GM21360 (cell line): ENCODE results near the gene OTULINL.
"Not testable (repeated sequence)": the region's sequence is repeated elsewhere in the genome, so short reads cannot be mapped to it uniquely, and the experiment has no call there.

Source experiments
- ATAC-seq: cut with Tn5 transposase; IDR thresholded peaks from one replicate; pipeline ENCODE4 v1.9.1; 2021; ENCODE audit warnings: mild to moderate bottlenecking, moderate library complexity; ENCODE audit not compliant: unreplicated experiment

The OTULINL gene

GRCh38 chr5:14581106-14581890, at the start of gene OTULINL:
OTULINL (plus strand) TSS chr5:14581792; CDS start chr5:14581895, 103 bp downstream.
- peak; percentile 97 for ATAC-seq

DNA sequence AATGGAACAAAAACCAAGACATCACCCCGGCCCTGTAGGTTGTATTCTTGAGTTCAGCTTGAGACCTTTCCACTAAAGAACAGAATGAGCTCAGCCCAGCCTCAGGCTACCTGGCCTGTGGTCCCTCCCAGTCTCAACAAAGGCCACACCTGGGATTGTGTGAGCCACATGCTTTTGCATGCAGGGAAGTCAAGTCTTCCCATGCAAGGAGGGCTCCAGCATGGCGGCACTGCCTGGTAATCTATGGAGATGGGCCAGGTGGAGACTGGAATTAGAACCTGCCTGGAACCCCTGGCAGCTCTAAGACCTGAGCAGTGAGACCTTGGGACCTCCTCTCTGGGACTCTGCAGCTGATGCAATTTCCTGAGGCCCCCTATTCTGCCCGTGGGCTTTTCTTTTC, 49.4 kb upstream of the OTULINL start:
- ATAC-seq = no peak

- ATAC-seq = no peak
These were observed 46.8 kb upstream of the OTULINL start for GRCh38 chr5:14534773-14535172.

DNA sequence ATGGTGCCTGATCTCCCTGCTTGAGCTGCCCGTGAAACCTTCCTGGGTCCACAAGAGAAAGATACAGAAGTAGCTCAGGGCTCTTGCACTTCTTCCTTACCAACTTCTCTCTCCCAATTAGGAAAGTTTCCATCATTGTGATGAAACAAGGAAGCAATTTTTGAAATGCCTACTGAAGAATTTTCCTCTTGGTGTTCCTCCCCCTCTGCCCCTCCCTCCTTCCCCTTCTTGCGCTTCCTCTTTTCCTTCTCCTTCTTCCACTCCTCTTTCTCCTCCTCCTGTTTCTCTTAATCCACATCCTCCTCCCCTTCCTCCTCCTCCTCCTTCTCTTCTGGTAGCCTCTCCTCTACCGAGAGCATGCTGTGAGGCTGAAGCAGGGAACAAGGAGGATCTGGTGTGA, 36.3 kb upstream of the OTULINL start:
- ATAC-seq = no peak

DNA sequence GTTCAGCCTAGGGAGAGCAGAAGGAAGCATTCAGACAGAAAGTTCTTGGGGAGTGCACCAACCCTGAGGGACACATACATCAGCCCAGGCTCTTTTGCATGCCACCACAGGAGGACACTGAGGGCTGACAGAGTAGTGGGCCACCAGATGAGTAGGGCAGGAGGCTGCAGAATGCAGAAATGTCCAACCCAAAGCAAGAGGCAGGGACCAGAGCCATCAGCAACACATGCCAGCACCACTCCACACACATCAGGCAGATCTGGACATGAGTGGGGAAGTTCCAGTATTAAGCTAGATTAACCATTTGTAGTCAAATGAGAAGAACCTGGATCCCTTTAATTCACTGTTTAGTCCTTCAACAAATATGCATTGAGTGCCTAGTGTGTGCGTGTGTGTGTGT, 35.7 kb upstream of the OTULINL start:
- ATAC-seq = no peak

DNA sequence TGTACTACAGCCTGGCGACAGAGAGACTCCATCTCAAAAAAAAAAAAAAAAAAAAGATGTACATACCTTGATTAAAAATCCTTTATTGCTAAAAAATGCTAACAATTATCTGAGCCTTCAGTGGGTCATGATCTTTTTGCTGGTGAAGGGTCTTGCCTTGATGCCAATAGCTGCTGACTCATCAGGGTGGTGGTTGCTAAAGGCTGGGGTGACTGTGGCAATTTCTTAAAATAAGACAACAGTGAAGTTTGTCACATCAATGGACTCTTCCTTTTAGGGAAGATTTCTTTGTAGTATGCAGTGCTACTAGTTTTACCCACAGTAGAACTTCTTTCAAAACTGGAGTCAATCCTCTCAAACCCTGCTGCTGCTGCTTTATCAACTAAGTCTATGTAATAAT, 33.9 kb upstream of the OTULINL start:
- ATAC-seq = no peak

GRCh38 chr5:14551211-14551610, 30.4 kb upstream of the OTULINL start:
- no peak for ATAC-seq

GRCh38 chr5:14552017-14552416, 29.6 kb upstream of the OTULINL start:
- no peak for ATAC-seq

- not testable (repeated sequence) for ATAC-seq
These were observed 27.3 kb upstream of the OTULINL start for GRCh38 chr5:14554288-14554687.

DNA sequence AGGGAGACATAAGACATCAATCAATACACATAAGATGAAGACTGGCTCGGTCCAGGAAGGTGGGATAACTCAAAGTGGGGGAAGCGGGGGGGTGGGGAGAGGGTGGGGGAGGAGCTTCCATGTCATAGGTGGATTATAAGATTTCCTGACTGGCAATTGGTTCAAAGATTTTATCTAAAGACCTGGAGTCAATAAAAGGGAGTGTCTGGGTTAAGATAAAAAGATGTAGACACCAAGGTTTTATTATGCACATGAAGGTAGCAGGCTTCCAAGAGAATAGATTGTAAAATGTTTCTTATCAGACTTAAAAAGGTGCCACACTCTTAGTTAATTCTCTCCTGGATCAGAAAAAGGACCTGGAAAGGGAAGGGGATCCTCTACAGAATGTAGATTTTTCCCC, 25.6 kb upstream of the OTULINL start:
- ATAC-seq = no peak

DNA sequence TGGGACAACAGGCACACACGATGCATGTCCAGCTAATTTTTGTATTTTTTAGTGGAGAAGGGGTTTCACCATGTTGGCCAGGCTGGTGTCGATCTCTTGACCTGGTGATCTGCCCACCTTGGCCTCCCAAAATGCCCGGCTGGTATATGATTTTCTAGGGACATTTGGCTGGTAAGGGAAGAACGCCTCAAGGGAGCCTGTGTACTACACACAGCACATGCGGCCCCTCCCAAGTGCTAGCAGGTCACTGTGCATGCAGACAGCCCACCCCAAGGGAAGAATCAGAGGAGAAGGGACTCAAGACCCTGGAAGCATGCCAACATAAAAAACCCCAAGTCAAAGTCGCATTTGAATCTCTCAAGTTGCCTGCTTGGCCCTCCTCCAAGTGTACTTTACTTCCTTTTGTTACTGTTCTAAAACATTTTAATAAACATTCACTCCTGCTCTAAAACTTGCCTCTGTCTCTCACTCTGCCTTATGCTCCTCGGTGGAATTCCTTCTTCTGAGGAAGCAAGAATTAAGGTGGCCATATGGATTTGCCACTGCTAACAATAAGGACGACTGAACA, 24.3 kb upstream of the OTULINL start:
- ATAC-seq = no peak

DNA sequence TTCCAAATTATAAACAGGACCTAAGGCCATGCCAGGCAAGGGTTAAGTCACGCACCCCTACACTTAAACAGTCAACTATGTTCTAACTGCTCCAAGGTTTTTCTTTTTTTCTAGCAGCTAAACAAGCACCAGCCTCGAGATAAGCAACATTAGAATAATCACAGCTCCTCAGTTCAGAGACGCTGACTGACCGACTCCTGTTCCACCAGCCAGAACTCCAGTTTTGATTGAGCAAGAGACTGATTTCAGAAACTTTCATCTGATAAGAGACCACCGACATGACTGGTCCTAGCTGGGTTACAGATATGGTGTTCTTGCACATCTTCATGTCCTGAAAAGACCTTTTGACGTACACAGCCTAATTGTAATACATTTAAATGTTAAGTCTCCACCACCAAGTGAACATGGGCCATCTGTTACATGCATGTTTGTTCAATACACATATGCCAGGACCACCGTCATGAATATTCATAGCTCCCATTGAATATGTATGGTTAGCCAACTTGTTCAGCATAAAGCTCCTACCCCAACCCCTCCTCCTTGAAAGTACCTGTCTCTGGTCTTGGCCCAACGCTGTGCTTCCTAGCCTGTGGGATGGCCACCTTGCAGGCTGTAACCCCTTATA, 23.7 kb upstream of the OTULINL start:
- ATAC-seq = no peak

DNA sequence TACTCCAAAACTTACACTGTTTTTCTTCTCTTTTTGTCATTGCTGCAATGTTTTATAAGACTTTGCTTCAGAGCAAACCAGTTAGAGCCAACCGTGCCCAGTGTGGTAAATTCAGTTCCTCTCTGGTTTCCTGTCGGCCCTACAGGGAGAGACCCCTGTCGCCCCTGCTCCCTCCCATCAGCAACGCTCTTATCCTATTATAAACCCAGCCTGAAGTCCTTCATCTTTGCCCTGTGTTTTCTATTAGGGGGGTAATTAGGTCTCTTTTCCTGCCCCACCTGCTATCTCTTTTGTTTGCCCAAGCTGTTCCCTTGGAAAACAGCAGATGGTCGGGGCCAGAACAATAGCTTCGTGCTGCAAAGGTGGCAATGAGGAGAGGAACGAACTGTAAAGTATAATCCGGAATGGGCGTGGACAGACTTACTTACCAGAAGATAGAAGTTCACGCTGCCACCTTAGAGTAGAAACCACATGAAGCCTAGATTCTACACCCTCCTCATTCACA, 21.4 kb upstream of the OTULINL start:
- no peak for ATAC-seq

DNA sequence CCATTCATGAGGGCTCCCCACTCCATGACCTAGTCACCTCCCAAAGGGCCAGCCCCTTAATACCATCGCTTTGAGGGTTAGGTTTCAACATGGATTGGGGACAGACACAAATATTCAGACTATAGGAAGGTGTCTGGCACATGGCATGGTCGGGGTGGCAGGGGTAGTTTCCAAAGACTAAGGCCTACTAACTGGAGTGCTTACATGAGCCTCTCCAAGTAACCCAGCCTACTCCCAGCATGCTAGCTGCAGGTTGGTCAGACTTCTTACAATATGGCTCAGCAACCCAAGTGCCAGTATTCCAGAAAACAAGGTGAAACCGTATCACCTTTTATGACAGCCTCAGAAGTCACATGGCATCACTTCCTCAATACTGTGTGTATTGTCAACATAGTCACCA, 19.9 kb upstream of the OTULINL start:
- no peak for ATAC-seq

DNA sequence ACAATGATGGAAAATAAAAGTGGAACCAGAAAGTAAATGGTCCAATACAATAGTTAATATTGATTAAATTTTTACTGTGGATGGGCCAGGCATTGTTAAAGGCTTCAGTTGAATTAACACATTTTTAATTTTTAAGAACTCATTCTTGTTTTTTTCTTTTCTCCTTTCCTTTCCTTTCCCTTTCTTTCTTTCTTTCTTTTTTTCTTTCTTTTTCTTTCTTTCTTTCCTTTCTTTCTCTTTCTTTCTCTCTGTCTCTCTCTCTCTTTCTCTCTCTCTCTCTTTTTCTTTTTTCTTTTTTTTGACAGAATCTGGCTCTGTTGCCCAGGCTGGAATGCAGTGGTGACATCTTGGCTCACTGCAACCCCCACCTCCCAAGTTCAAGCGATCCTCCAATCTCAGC, 13.3 kb upstream of the OTULINL start:
- no peak for ATAC-seq

- ATAC-seq = no peak
These were observed 11.5 kb upstream of the OTULINL start for GRCh38 chr5:14569948-14570691.

GRCh38 chr5:14571901-14572300, 9.7 kb upstream of the OTULINL start:
- no peak for ATAC-seq

DNA sequence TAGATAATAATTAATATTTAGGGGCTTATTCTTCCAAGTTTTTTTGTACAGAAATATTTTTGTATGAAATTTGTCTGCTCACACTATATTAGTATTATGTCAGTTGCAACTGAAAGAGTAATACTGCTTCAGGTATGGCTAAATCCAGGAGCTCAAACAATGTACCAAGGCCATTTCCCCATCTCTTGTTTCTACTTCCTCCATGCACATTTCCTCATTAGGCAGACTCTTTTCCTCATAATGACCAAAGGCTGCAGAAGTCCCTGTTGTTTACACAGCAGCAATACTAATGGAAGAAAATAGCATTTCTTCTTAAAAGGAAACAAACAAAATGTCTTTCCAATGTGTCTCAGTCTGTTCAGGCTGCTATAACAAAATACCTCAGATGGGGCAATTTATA, 9.2 kb upstream of the OTULINL start:
- no peak for ATAC-seq

DNA sequence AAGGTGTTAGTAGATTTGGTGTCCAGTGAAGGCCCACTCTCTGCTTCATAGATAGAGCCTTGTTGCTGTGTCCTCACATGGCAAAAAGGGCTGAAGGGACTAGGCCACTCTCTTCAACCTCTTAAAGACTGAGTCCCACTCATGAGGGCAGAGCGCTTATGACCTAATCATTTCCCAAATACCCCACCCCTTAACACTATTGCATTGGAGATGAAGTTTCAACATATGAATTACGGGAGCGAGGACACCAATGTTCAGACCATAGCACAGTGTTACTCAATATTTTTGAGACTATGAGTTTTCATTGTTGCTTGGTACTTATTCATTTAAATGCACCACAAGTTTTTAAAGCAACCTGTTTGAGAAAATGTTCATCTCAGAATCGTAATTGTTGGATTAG, 8.8 kb upstream of the OTULINL start:
- ATAC-seq = no peak

- ATAC-seq = no peak
These were observed 7.5 kb upstream of the OTULINL start for GRCh38 chr5:14574096-14574495.

GRCh38 chr5:14574891-14575508, 6.6 kb upstream of the OTULINL start:
- no peak for ATAC-seq
